HG03108 (cell line): ENCODE data around the gene TLR4.

Source experiments
- ATAC-seq: cut with Tn5 transposase; IDR thresholded peaks from one replicate; pipeline ENCODE4 v1.9.1; 2021; ENCODE audit warnings: moderate library complexity; ENCODE audit not compliant: unreplicated experiment

The TLR4 gene

GRCh38 chr9:117704024-117704575, at the start of gene TLR4:
TSS of gene TLR4 (plus strand) at chr9:117704403. CDS start at chr9:117704473, 70 bp downstream.
- ATAC-seq: peak; percentile 98

DNA sequence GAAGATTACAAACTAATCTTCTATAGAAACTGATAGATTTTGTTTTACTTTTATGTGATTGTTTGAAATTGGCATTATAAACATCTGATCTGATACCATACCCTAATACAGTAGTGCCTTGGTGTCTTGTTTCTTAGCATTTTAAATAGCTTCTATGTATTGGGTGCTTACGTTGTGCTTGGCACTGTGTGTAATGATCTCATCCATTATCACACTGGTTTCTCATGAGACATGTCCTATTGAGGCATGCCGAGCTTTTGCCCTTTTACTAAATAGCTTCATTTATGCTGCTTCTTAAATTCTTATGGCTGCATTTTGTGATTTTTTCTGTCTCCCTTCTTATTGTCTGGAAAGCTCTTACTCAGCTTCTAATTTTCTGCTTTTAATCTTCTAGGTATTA, 48.2 kb upstream of the TLR4 start:
- ATAC-seq: no peak

- no peak for ATAC-seq
These were observed 41.6 kb upstream of the TLR4 start for GRCh38 chr9:117662651-117663050.

DNA sequence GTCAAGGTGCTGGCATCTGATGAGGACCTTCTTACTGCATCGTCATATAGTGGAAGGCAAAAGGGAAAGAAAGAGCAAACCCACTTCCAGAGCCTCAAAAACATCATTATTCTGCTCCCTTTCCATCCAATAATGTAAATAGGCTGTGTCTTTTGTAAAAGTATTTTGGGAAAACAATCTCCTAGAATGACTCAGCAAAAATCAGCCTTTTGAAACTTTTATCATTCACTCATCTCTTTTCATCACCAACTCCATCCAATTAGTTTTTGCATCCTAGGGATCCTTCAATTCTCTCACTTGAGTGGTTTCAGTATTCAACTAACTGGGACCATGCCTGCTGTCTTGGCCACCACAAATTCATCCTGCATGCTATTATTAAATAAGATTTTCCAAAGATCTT, 39.8 kb upstream of the TLR4 start:
- ATAC-seq: no peak

DNA sequence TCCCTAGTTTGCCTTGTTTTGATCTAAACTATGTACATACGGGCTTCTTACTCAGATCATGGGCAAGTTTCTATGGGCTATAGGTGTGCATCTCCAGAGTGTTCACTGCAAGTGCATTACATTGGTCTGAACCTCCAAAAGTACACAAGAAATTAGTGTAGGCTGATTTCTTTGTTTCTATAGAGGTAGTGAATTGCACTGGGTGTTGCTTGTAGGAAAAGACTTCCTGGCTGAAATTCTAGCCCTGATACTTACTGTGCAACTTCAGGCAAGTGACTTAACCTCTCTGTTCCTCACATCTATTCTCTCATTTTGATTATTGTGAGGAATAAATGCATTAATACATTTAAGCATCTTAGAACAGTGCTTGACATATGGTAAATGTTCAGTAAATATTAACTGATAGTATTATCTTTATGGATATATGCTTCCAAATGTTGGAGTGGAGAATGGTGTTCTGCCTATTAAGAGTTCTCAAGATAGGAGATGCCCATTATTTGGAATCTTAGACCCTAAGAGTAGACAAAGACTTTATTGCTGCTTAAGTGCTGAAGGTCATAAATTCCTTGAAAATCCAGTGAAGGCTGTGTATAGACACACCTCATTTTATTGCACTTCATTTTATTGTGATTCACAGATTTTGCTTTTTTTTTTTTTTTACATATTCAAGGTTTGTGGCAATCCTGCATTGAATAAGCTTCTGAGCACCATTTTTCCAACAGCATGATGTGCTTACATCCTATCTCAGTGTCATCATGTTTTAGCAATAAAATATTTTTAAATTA, 38.4 kb upstream of the TLR4 start:
- no peak for ATAC-seq

DNA sequence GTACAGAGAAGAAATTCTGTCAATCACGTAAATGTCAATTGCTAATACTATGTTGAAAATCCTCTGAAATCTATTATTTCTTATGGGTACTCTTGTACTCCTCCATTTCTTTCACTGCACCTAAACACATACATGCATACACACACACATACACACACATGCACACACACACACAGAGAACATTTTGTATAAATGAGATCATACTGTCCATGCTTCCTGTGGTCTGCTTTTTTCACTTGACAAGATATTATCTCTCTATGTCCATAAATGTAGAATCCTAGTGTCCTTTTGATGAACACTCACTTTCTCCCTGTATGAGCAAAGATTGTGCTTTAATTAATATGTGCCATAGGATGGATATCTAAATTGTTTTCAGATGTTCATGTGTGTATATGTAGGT, 32.7 kb upstream of the TLR4 start:
- no peak for ATAC-seq

GRCh38 chr9:117672369-117672768, 31.8 kb upstream of the TLR4 start:
- ATAC-seq: no peak

GRCh38 chr9:117677572-117677971, 26.6 kb upstream of the TLR4 start:
- ATAC-seq: no peak

DNA sequence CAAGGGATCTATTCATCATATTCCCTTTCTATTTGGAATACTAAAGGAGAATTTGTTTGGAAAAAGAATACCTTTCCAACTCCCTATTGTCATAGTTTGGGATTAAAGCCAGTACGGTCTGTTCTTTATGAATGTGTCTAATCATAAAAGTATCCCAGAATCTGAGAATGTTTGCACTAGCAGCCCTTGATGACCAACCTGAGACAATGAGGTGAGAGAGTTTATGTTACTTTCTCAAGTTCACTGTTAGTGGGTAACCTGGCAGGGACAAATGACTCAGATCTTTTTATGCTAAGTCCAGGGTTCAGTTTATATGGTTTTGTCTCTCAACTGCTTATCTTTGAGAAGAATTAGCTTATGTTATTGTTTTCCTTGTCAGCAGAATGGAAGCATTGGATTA, 25.3 kb upstream of the TLR4 start:
- ATAC-seq: no peak

DNA sequence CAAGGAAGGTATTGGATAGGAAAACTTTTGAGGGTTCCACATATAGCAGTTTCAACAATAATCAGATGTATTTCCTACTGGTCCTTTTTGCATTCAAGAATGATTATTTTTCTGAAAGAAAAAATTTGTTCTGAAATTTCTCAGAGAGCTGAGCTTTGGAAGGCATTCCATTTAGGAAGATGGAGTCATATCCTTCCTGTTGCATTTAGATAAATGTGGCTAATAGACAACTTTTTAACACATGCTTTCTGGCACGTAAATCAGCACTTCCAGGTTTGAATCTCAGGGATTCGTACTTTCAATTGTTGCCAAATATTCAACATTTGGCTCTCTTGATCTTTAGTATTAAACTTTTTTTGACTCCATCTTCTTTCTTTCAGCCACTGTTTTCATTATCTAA, 24.8 kb upstream of the TLR4 start:
- ATAC-seq: no peak

- ATAC-seq: no peak
These were observed 22.3 kb upstream of the TLR4 start for GRCh38 chr9:117681888-117682287.

- ATAC-seq: peak; percentile 77
These were observed 21.1 kb upstream of the TLR4 start for GRCh38 chr9:117682955-117683710.

DNA sequence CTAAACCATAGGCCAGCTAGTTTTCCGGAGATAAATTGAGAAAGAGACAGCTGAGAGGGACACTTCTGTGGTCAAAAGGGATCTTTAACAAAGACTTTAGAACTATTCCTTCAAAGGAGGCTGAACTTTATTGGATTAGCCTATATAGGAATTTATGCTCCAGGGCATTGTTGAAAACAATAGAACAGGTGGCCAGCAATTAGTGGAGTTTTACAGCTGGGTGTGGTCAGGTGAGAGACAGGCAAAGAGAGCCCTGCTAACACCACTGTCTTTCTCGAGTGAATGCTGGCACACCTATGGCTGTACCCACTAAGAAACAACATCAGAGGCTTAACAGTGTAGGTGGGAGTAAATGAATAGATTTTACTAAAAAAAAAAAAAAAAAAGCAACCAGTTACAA, 16.7 kb upstream of the TLR4 start:
- no peak for ATAC-seq

GRCh38 chr9:117691367-117691766, 12.8 kb upstream of the TLR4 start:
- no peak for ATAC-seq

- no peak for ATAC-seq
These were observed 8.0 kb upstream of the TLR4 start for GRCh38 chr9:117696154-117696553.

DNA sequence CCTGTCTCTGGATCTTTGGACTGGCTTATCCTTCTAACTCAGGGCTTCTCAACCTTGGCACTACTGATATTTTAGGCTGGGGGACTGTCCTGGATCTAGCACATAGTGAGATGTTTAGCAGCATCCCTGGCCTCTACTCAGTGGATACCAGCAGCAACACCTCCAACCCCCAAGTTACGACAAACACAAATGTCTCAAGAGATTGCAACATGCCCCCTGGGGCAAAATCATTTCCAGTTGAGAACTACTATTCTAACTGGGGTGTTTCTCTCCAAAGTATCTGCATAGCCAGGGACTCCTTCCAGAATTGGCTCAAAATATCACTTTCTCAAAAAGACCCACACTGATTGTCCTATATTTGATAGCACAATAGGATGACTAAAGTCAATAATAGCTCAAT, 7.2 kb upstream of the TLR4 start:
- ATAC-seq: no peak

- ATAC-seq: no peak
These were observed 666 bp upstream of the TLR4 start for GRCh38 chr9:117703537-117703936.

GRCh38 chr9:117704597-117704996, 394 bp downstream of the TLR4 start:
- no peak for ATAC-seq

DNA sequence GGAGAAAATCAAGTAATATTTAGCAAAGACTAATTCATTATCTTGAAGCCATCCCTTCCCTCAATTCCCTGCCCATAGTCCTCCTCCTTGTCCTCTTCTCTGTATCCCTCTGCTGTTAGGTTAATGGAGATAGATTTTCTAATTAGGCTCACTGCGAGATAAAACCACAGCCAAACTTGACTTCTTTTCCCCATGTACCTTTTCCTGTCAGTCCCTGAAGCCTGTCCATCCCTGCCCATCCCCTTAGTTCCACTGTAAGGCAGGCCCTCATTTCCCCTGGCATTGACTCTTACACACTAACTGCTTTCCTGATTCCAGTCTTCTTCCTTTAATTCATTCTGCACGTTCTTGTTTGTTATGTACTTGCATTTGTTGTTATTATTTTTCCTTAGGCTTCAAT, 1.2 kb downstream of the TLR4 start:
- no peak for ATAC-seq

DNA sequence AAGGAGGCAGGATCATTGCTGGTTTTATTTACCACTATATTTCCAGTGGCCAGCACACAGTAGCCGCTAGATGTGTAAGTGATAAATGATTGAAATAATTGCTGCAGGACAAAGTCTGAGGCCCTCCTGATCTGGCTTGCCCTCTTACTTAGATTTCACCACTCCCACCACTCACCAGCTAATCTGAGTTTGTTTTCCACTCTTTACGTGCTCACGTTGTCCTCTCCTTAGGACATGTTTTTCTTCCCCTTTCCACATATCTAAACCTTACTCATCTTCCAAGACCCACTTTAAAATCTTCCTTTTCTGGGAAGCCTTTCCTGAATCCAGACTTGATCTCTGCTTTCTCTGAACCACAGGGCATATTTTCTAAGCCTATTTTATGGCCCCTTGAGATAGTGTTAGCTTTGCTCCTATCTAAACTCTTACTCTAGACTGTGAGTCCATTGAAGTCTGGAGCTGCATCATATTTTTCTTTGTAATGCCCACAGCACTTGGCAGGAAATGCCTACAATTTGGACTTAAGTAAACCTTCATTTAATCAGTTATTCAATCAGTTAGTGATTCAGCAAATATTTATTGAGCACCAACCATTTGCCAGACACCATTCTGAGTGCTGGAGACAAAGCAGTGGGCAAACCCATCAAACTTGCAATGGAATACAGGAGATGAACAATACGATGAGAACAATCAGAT, 2.4 kb downstream of the TLR4 start:
- no peak for ATAC-seq

DNA sequence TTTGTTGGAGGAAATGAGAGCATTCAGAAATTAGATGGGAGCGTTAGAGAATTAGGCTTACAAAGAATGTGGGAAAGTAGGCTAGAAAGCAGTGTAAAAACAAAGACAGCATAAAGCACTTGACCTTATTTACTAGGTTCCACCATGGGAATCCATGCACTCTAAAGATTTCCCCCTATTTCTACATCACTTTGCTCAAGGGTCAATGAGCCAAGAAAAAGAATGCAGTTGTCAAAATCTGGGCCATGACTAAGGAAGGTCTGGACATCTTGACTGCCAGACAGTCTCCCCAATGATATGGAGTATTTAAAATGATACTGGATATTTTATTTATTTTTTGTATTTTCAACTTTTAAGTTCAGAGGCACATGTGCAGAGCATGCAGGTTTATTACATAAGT, 3.4 kb downstream of the TLR4 start:
- ATAC-seq: no peak

- no peak for ATAC-seq
These were observed 5.7 kb downstream of the TLR4 start for GRCh38 chr9:117709936-117710335.
